22Rv1 (cell line): ENCODE measurements around the gene MAST4.

ENCODE experiments used
- CTCF ChIP-seq: fragments of 450-650 bp; IDR thresholded peaks from 2 replicates; pipeline ENCODE4 v1.5.1; 2017; ENCODE audit warnings: mild to moderate bottlenecking
- ZFX ChIP-seq: fragments of 450-650 bp; IDR thresholded peaks from 2 replicates; pipeline ENCODE4 v1.6.1; 2017; ENCODE audit warnings: antibody characterized with exemption, borderline replicate concordance

- no peak for TF ChIP-seq ZFX
- TF ChIP-seq CTCF: no peak
These were observed 78.6 kb downstream of the MAST4 start for GRCh38 chr5:66674802-66675201.
